ENCODE results near the gene MAPRE2.

DNA sequence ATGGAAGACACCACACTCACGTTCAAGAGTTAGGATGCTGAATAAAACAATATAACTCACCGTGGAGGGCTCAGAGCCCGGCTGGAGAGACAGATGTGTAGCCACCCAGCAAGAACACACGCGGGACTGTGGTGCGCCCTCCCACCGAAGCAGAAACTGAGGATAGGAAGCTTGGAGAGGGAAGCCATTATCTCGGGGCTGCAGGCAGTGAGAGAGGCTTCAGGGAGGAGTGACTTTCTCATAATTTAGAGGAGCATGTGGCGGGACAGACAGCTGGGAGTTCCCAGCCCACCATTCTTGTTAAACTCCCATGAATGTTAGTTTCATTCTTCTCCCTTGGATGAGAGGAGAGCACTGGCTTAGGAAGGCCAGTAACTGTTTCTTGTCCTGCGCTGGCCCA is 96.4 kb downstream of the MAPRE2 start:
- TF ChIP-seq, protein P1, sequence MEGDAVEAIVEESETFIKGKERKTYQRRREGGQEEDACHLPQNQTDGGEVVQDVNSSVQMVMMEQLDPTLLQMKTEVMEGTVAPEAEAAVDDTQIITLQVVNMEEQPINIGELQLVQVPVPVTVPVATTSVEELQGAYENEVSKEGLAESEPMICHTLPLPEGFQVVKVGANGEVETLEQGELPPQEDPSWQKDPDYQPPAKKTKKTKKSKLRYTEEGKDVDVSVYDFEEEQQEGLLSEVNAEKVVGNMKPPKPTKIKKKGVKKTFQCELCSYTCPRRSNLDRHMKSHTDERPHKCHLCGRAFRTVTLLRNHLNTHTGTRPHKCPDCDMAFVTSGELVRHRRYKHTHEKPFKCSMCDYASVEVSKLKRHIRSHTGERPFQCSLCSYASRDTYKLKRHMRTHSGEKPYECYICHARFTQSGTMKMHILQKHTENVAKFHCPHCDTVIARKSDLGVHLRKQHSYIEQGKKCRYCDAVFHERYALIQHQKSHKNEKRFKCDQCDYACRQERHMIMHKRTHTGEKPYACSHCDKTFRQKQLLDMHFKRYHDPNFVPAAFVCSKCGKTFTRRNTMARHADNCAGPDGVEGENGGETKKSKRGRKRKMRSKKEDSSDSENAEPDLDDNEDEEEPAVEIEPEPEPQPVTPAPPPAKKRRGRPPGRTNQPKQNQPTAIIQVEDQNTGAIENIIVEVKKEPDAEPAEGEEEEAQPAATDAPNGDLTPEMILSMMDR (IDR thresholded peaks at IDR 0.05; ENCODE audit: low read length): no peak
- TF ChIP-seq EZH2 (IDR thresholded peaks at IDR 0.05; ENCODE audit: borderline replicate concordance, low read length): no peak

Data from OCI-LY1 (cell line).